GM18951 (cell line): ENCODE data around the gene CREB3L2.

Source experiments
- POLR2A ChIP-seq: IDR thresholded peaks from 4 replicates; pipeline ENCODE4 v1.6.1; 2011; ENCODE audit warnings: mild to moderate bottlenecking; ENCODE audit not compliant: insufficient read length, insufficient read depth; ENCODE audit errors: extremely low read depth
- in situ Hi-C: fragments of 300-500 bp; cut with MboI; formaldehyde crosslinking; loops from one replicate; pipeline ENCODE4 v1.12.0; 2022; ENCODE audit warnings: low sequenced_read_pairs, mixed read lengths, inconsistent platforms; ENCODE audit not compliant: unreplicated experiment

CREB3L2 gene

DNA sequence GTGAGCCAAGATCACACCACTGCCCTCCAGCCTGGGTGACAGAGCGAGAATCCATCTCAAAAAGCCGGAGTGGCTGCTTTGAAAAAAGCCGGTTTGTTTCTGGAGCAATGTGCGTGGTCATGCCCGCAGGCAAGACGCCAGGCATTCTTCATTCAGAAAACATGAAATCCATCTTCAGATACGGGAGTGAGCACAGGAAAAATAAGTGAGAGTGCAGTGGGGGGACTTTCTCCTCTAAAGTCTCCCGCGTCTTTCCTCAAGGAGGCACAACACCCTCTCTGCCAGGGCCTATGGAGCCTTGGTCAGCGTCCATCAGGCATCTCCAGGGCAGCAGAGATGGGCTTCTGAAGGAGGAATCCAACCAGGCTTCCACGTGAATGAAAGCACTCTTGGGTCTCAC lies 92.8 kb downstream of the CREB3L2 start:
- no peak for TF ChIP-seq POLR2A
- in situ Hi-C loops: loop anchor here (5.0 to 25.0 kb wide), 2 partner anchors 108 to 828 kb away; no protein-coding TSS in a partner anchor

GRCh38 chr7:137908106-137908505 lies 93.8 kb downstream of the CREB3L2 start:
- in situ Hi-C loops: loop anchor here (5.0 to 25.0 kb wide), 2 partner anchors 109 to 829 kb away; no protein-coding TSS in a partner anchor
- no peak for TF ChIP-seq POLR2A

DNA sequence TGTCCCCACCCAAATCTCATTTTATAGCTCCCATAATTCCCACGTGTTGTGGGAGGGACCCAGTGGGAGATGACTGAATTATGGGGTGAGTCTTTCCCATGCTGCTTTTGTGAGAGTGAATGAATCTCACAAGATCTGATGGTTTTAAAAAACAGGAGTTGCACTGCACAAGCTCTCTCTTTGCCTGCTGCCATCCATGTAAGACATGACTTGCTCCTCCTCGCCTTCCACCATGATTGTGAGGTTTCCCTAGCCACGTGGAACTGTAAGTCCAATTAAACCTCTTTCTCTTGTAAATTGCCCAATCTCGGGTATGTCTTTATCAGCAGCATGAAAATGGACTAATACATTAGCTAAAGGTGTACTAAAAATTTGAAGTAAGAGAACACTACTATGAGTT lies 95.2 kb downstream of the CREB3L2 start:
- in situ Hi-C loops: loop anchor here (5.0 to 25.0 kb wide), 2 partner anchors 111 to 831 kb away; no protein-coding TSS in a partner anchor

- no peak for TF ChIP-seq POLR2A
- in situ Hi-C loops: loop anchor here (5.0 to 25.0 kb wide), 2 partner anchors 112 to 832 kb away; no protein-coding TSS in a partner anchor
These were observed 97.1 kb downstream of the CREB3L2 start for GRCh38 chr7:137904833-137905232.

DNA sequence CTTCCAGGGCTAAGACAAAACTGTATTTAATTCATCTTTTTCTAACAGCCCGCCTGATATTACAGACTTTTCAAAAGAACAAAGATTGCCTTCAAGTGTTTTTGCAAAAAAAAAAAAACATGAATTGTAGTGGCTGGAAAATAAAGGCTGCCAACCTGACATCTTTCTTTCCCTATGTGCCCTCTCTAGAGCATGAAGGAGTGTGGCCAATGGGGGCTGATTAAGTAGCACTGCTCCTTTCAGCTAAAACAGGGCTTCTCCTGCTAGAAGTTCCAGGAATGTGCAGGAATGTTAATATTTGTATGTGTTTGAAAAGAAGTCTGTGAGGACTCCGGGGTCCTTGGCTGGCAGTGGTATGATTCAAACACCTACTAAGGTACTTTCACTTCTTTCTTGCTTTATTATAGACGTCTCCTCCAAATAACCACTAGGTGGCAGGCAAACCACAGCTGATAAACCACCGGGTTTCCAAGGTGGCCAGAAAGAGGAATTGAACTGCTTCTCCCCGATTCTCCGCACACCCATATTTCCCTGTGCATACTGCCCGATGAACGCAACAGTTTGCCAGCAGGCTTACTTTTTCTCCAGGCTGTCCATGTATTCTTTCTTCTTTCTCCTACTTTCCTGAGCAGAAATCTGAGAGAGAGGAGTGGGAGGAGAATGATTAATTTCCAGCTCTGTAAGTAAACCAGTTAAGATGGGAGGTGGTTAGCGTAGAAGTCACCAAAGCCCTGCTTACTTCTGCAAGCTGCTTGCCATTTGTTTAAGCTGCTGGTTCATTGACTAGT lies 98.3 kb downstream of the CREB3L2 start:
- in situ Hi-C loops: loop anchor here (25.0 kb wide), 1 partner anchor 834 kb away; no protein-coding TSS in a partner anchor
- no peak for TF ChIP-seq POLR2A

DNA sequence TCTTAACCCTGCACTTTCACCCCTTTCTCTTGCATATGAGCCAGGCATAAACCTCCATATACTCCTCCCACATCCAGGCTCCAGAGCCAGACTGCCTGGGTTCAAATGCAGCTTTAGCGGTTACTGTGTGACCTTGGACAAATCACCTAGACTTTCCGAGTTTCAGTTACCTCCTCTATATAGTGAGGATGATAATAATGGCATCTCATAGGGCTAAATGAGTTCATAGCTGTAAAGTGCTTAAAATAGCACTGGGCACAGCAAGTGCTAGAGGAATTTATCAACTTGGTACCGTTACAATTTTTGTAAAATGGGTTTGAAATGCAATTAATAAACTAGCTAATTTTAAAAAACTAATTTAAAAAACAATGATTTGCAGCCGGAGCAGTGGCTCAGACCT lies 101.7 kb downstream of the CREB3L2 start:
- no peak for TF ChIP-seq POLR2A
- in situ Hi-C loops: loop anchor here (25.0 kb wide), 1 partner anchor 837 kb away; no protein-coding TSS in a partner anchor

GRCh38 chr7:137898839-137899721 lies 102.8 kb downstream of the CREB3L2 start:
- no peak for TF ChIP-seq POLR2A
- in situ Hi-C loops: loop anchor here (10.0 kb wide), 1 partner anchor 244 kb away; no protein-coding TSS in a partner anchor

DNA sequence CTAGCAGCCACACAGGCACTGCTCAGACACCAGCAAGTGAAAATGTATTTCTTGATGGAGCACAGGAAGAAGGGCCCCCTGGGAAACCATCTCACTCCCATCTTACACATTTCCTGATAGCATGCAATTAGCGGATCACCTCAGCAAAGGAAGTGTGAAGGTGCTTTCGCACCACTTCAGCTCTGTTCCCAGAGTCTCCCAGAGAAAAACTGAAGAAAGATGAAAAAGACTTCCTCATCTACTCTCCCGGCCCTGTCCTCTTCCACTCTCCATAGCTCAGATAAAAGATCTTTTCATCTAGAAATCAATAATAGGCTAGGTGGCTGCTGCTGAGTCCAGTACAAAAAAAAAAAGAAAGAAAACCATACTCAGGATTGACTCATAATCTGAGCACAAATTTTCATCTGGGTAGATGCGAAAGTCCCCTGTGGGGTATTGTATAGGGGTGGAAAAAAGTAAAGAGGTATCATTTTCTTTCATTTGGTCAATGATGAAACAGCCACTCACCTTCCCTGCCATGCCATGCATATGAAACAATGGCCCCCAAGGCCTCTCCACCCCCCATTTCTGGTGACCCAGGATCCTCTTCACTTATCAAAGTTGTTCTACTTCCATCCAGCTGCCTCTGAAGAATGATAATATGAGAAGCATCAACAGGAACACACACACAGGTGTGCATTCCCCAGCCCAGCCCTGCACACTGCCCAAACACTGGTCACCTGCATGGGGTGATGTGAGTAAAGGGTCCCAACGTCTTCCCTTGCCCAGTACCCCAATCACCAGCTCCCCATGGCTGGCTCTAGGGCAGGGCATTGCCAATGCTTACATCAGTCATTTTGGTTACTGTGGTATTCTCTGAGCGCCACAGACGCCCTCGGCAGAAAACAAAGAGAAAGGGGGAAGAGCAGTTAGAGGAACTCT lies 106.3 kb downstream of the CREB3L2 start:
- in situ Hi-C loops: loop anchor here (10.0 kb wide), 1 partner anchor 241 kb away; no protein-coding TSS in a partner anchor
- TF ChIP-seq POLR2A: no peak

GRCh38 chr7:137893143-137893742 lies 108.6 kb downstream of the CREB3L2 start:
- no peak for TF ChIP-seq POLR2A
- in situ Hi-C loops: loop anchor here (10.0 kb wide), 1 partner anchor 238 kb away; no protein-coding TSS in a partner anchor

DNA sequence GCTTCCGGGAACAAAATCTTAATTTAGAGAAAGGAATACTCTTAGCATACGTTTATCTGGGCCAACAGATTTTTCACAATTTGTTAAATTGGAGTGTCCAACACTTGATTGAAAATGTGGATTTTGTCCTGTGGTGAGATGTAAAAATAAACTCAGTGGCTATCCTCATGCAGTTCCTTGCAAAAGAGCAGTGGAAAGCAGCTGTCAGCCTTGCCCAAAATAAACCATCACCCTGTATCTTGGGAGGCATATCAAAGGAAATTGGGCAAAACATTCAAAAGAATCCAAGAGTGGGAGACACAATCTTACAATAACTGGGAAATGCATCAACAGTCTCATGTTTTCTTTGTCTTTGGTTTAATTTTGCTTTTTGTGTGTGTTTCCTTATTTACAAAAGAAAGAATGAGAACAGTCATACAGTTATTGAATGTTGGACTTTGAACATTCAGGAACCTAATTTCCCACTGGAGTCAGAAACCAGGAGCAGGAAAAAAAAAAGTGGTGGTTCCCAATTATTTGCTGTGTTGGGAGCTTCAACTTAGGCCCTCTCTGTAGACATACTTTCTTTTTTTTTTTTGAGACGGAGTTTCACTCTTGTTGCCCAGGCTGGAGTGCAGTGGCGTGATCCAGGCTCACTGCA lies 110.8 kb downstream of the CREB3L2 start:
- TF ChIP-seq POLR2A: no peak
- in situ Hi-C loops: loop anchor here (10.0 kb wide), 1 partner anchor 236 kb away; no protein-coding TSS in a partner anchor

DNA sequence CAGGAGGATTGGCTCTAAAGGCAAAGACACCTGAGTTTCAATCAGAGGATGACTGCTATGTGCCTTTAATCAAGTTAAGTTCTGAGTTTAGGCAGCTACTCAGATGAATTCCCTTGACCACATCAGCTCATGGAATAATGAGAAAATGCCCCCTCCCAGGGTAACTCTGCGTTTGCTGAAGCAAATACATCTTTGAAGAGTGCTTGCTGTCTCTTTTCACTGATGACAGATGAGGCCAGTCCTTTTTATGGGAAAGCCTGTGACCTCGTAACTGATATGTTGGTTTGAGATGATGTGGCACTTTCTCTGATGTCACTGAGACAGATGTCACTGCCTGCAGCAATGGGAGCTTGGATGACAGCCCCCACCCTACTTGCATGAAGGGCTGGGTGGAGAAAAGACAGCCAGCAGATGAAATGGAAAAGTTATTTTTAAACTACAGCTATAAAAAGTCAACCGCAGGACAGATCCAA lies 111.4 kb downstream of the CREB3L2 start:
- TF ChIP-seq POLR2A: no peak
- in situ Hi-C loops: loop anchor here (10.0 kb wide), 1 partner anchor 236 kb away; no protein-coding TSS in a partner anchor

DNA sequence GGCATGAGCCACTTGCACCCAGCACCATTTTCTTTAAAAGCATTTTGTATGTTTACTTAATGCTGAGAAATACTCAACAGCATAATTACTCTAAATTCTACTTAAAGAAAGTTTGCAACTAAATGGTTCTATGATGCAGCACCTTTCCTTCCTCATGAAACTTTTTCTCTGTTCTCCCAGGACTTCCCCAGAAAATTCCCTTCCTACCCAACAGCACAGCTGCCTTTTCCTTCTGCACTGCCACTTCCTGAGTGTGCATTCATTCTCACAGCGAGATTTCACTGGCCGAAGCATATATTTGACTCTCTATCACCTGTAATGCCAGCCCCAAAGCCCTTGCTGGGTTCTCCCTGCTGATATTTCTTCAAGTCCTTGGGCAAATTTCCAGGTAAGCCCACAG lies 113.6 kb downstream of the CREB3L2 start:
- in situ Hi-C loops: no loop called here
- no peak for TF ChIP-seq POLR2A
